ENCODE data around the gene SMAD3. TPM values are rescaled to one million over a fixed set of nuclear protein-coding genes. Genes with fewer than 3 reads are reported as not detected.

Gene SMAD3
- total and polyA plus RNA-seq, 10 of the 15 experiments (the other 5 are each of a cell fraction or from before 2014, with no cell fraction given): 5.6 to 43.2 (median 16.0) TPM

- H3K4me2 ChIP-seq (ENCODE audit: control insufficient read depth, insufficient read depth): no peak overlapping the region
- H3K9me3 ChIP-seq (replicated peaks; ENCODE audit: control insufficient read depth, insufficient read depth, low read length): no peaks in the 10 kb centered on the region
- no peaks in the 10 kb centered on the region for H3K36me3 ChIP-seq (ENCODE audit: control insufficient read depth in 2 of 2, insufficient read depth in 2 of 2, low read length in 1 of 2)
- H3K9ac ChIP-seq (ENCODE audit: control insufficient read depth, insufficient read depth, low read length): no peak overlapping the region
- 96% methylated on average over 6 of the region's 6 CpGs for WGBS (ENCODE audit: insufficient coverage, insufficient replicate concordance, low lambda C conversion rate, missing lambda C conversion rate)
- H3K27me3 ChIP-seq (replicated peaks in 1 of 2; ENCODE audit: control insufficient read depth in 2 of 2, insufficient read depth in 2 of 2, low read length in 1 of 2): no peaks in the 10 kb centered on the region
- no peak for FAIRE-seq
- no peak overlapping the region for H2AFZ ChIP-seq (ENCODE audit: control insufficient read depth, low read depth, low read length)
- H3K4me3 ChIP-seq: no peak overlapping the region
- CTCF ChIA-PET: interaction anchor here (0.9 kb wide), 1 partner anchor 103 kb away, joined by 3 read pairs; no protein-coding TSS in a partner anchor
- no peaks in the 10 kb centered on the region for H3K79me2 ChIP-seq (ENCODE audit: control insufficient read depth, insufficient read depth, low read length)
- RAD21 ChIA-PET (ENCODE audit: unreplicated experiment): interaction anchor here (1.3 kb wide), 1 partner anchor 32 kb away, joined by 4 read pairs; no protein-coding TSS in a partner anchor
- no peak overlapping the region for H3K27ac ChIP-seq (ENCODE audit: control insufficient read depth, insufficient read depth)
- POLR2A ChIA-PET: no interaction called here
- no TSS peak for BruUV-seq (replicated peaks)
- SMC1A ChIA-PET (ENCODE audit: uncharacterized antibody, unreplicated experiment): interaction anchor here (0.6 to 1.4 kb wide), 5 partner anchors 17 to 1909 kb away, joined by 3 to 4 read pairs (median 3); no protein-coding TSS in a partner anchor
- peaks cover 12% of the 10 kb centered on the region for H3K4me1 ChIP-seq (ENCODE audit: control insufficient read depth, insufficient read depth, low read length)
- in situ Hi-C loops (cut with MboI): no loop called here
- TF ChIP-seq ZBTB4 (CRISPR knock-in tag; IDR thresholded peaks at IDR 0.05): no peak
- TF ChIP-seq CBX3 (IDR thresholded peaks at IDR 0.05; ENCODE audit: borderline replicate concordance, low read depth): no peak
- no peak for TF ChIP-seq POU2F2 (IDR thresholded peaks at IDR 0.05; ENCODE audit: borderline replicate concordance, low read depth, low read length)
- TF ChIP-seq EZH2 (IDR thresholded peaks at IDR 0.05; ENCODE audit: borderline replicate concordance, control insufficient read depth, low read depth, low read length): no peak
- no peak for TF ChIP-seq SUZ12 (IDR thresholded peaks at IDR 0.05; ENCODE audit: unreplicated experiment)
- TF ChIP-seq KDM1A (IDR thresholded peaks at IDR 0.05; ENCODE audit: borderline replicate concordance): no peak
- no peak for TF ChIP-seq MTA2 (IDR thresholded peaks at IDR 0.05; ENCODE audit: low read depth)
- no peak for TF ChIP-seq TCF7 (IDR thresholded peaks at IDR 0.05; ENCODE audit: borderline replicate concordance)
- TF ChIP-seq ETV6 (conservative IDR thresholded peaks at IDR 0.05 in 1 of 2, IDR thresholded peaks at IDR 0.05 in 1 of 2; ENCODE audit: borderline replicate concordance in 1 of 2, low read depth in 1 of 2): no peak
- no peak for TF ChIP-seq ESRRA (IDR thresholded peaks at IDR 0.05; ENCODE audit: low read length)
- no peaks in the 10 kb centered on the region for H4K20me1 ChIP-seq (ENCODE audit: control insufficient read depth, insufficient read depth)
- ATAC-seq: no peak
- no peak for DNase-seq (ENCODE audit: low read depth, low spot score)
- intact Hi-C loops (cut with micrococcal nuclease; ENCODE audit: unreplicated experiment): no loop called here
Observed at GRCh38 chr15:67049351-67050044, 15.9 kb upstream of the SMAD3 start.
